DND-41 (cell line): ENCODE results near the gene BRPF3.

Experiments used
- EZH2 ChIP-seq: IDR thresholded peaks from 3 replicates; pipeline ENCODE4 v1.6.1; 2012; ENCODE audit warnings: borderline replicate concordance, low read depth, mild to moderate bottlenecking, moderate library complexity, low read length, inconsistent platforms; ENCODE audit not compliant: severe bottlenecking
- TF ChIP-seq, protein P1 (sequence below): IDR thresholded peaks from 2 replicates; pipeline ENCODE4 v1.5.1; 2012; ENCODE audit warnings: borderline replicate concordance, low read length, moderate library complexity, mild to moderate bottlenecking; ENCODE audit not compliant: poor library complexity, severe bottlenecking; ENCODE audit errors: extremely low read depth

DNA sequence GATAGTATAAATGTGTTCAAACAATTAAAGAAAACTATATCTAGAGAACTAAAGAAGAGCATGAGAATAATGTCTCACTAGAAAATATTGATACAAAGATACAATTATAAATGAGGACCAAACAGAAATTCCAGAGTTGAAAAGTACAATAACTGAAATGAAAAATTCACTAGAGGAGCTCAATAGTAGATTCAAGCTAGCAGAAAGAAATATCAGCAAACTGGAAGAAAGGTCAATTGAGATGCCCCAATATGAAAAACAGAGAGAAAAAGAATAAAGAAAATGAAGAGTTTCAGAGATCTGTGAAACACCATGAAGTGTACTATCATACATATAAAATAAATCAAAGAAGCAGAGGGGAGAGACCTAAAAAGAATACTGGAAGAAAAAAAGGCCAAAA is 18.0 kb upstream of the BRPF3 start:
- TF ChIP-seq, protein P1, sequence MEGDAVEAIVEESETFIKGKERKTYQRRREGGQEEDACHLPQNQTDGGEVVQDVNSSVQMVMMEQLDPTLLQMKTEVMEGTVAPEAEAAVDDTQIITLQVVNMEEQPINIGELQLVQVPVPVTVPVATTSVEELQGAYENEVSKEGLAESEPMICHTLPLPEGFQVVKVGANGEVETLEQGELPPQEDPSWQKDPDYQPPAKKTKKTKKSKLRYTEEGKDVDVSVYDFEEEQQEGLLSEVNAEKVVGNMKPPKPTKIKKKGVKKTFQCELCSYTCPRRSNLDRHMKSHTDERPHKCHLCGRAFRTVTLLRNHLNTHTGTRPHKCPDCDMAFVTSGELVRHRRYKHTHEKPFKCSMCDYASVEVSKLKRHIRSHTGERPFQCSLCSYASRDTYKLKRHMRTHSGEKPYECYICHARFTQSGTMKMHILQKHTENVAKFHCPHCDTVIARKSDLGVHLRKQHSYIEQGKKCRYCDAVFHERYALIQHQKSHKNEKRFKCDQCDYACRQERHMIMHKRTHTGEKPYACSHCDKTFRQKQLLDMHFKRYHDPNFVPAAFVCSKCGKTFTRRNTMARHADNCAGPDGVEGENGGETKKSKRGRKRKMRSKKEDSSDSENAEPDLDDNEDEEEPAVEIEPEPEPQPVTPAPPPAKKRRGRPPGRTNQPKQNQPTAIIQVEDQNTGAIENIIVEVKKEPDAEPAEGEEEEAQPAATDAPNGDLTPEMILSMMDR: no peak
- no peak for TF ChIP-seq EZH2
